Measurements from ENCODE around the gene DLX5.

GRCh38 chr7:96982586-96982985, 42.0 kb downstream of the DLX5 start:
- TF ChIP-seq POLR2AphosphoS5 (IDR thresholded peaks at IDR 0.05; ENCODE audit: low read depth, low read length), result no peak
- no peak for TF ChIP-seq POLR2A (IDR thresholded peaks at IDR 0.05; ENCODE audit: low read depth, low read length)
